HG03159 (cell line): ENCODE results near the gene RNFT2.

Source experiments
- ATAC-seq: cut with Tn5 transposase; IDR thresholded peaks from one replicate; pipeline ENCODE4 v1.9.1; 2021; ENCODE audit warnings: mild to moderate bottlenecking, moderate library complexity; ENCODE audit not compliant: unreplicated experiment

The RNFT2 gene

DNA sequence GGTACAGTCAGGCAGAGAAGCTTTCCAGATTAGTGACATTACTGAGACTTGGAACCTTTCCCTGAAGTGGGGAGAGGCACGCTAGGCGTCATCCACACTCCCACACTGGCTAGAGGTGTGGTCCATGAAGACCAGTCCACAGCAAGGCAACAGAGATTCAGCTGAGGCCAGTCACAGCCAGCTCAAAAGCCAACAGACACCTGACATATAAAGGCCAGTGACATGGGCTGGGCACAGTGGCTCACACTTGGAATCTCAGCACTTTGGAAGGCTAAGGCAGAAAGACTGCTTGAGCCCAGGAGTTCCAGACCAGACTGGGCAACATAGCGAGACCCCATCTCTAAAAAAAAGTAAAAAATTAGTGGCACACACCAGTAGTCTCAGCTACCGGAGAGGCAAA lies 132.2 kb downstream of the RNFT2 start:
- ATAC-seq = no peak

DNA sequence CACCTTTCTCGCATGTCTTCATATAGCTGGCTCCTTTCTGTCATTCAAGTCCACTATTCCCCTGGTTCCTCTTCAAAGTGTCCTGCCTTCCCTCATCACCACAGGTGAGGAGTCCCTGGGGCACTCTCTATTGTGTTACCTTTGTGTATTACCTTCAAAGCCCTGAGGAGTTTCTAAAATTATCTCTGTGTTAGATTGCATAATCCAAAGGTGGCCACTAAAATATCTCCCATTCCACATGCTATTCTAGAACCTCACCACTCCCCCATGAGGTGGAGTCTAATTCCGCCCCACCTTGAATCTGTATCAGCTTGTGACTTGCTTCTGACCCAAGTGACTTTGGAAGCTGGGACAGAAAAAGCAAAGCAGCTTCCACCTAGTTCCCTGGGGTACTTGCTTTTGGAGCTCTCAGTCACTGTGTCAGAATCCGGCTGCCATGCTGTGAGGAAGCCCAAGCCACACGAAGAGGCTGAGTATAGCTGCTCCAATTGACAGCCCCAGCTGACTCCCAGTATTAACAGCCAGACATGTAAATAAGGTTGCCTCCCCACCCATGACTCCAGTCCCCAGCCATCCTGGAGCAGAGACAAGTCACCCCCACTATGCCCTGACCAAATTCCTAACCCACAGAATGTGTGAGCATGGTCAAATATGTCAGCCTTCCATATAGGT lies 136.3 kb downstream of the RNFT2 start:
- ATAC-seq = no peak

DNA sequence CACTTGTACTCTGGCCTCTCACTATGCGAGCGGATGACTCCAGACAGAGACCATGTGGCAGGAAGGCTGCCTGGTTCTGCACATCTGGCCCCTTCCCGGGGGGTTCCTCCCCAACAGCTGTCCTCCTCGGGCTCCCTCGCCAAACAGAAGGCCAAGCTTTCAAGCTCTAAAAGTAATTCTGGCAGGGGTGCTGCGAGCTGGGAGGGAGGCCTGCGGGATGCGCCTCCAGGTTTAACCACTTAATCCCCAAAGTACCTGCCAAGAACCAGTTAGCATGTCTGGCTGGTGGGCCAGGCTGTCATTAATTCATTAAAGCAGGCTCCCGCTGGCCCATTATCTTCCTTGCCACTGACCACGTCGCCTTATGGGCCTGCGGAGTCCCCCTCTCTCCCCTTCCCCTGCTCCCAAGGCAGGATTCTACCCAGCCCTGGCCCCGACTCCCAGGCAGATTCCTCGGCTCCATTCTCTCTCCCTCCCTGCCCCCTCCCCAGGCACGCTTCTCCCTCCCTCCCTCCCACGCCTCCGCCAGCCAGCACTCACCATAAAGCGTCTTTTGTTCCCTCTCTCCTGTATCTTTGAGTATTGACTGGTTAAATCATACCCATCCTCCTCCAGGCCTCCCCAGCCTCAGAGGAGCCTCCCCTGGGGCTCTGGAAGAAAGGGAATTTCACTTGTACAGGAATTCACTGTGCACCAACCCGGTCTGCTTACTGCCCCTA lies 138.2 kb downstream of the RNFT2 start:
- ATAC-seq = no peak

DNA sequence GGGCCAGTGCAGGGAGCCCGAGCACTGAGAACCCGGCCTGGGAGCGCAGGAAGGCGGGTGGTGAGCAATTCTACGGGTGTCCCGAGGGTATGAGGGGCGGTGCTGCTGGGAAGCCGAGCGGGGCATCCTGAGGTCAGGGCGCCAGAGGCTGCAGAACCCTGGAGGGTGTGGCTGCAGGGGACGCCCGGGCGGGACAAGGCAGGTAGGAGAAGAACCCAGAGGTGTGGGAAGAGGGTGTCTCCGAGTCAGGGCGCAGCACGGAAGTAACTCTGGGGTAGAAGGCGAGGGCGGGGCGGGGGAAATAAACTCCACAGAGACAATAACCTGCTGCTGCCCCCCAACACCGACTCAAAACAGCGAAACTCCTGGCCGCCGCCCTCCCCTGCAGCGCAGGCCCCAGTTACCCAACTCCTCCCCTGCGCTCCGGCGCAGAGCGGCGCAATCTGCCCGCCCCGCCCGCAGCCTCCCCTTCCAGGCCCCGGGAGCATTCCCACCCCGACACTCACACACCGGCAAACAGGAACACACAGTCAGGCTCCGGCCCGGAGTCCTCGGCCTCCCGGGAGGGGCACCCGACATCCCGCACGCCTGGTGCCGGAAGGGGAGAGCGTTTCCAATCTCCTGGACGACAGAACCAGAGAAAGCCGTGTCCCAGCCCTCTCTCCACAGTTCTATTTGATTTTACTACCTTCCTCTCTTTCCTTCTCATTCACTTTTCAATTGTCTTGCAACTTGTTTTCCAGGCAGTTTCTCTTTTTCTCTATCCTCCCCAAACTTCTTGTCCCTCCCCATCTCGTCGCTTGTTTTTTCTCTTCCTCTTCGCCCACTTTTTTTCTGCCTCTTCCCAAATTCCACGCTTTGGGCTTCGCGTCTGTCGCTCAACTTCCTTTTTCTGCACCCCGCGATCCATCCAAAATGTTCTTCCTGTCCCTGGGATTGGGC lies 140.7 kb downstream of the RNFT2 start:
- no peak for ATAC-seq

DNA sequence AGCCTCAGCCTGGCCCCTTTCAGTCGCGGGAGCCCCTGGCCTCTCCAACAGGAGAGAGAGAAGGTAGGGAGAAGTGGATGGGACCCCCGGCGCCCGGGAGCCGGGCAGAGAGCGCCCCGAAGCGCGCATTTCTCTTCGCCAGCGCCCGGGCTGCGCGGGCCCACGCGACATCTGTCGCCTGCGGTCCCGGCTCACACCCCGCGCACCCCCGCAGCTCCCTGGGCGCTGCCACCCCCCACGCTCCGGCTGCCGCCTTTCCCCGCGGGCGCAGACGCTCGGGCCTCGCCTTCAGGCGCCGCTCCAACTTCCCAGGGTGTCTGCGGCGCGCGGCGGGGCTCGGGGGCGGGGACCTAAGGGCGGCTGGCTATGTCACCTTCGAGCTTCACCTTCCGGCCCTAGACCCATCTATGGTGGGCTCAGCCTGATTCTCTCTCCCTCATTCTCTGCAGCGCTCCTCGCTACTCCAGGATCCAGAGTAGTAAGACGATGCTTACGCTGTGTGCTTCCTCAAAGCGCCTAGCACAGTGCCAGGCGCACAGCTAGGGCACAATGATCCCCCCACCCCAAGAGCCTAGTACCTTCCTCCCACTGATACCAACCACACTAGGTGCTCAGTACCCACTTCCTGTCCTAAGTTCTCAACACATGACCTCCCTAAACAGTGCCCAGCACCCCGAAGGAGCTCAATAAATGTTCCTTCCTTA lies 141.5 kb downstream of the RNFT2 start:
- ATAC-seq = no peak

DNA sequence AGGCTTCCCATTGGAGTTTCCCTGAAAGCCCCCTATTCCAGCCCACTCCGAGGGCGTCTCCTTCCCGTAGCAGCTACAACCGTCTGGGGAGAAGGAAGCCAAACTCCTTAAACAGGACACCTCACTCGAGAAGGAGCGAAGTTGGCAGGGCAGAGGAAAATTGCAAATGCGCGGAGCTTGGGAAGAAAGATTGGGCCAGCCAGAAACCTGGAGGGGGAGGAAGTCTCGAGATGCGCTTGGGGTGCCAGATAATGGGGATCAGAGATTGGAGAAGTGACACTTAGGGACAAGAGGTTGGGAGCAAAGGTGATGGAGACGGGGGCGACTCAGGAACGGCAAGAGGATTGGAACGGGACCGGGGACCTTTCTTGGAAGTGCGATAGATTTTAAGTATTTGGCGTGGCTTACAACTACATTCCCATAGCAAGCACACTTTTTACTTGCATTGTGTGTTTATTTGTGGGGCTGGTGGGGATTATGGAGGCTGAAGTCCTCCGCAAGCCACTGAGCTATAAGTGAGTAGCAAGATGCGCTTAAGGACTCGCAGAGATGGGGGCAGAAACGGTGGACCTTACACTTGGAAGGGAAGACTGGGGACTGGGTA lies 142.2 kb downstream of the RNFT2 start:
- ATAC-seq = no peak

DNA sequence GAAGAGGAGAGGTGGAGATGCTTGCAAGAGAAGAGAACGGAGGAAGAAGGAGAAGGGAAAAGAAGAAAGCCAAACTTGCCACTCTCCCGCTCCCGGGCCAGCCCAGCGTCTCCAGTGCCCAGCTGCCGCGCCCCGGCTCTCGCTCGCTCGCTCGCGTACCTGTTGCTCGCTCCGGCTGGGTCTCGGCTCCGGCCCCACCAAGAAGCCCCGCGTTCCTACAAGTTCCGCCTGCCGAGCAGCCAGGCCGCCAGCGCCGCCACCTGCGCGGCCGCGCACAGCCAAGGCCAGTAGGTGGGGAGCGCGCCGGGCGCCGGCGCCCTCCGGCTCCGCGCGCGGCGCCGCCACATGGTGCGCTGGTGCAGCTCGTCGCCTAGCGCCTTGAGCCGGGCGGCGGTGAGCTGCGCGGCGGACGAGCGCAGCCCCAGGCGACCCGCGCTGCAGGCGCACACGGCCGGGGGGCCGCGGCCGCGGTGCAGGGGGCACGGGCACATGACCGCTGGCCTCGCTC lies 142.8 kb downstream of the RNFT2 start:
- ATAC-seq = peak; percentile 65

DNA sequence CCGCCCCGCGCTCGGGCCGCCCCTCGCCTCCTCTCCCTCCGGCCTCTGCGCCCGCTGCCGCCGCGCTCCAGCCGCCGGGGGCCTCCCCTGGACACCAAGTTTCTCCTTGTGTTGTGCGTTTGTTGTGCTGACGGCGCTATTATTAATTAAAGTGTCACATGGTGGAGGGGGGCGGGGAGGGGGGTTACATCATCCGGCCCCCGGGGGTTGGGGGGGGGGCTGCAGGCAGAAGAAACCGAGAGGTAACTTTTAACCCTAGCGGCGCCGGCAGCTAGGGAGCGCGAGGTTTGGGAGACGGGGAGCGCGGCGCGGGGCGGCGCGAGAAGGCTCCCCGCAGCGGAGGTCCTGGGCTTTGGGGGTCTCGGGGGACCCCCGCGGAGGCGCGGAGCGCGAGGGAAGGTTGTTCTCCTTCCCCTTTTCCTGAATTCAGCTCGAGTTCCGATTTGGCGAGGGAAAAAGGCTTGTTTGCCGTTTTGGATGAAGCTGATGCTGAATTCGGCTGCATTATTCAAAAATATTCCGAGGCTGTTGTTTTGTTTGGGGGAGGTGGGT lies 143.3 kb downstream of the RNFT2 start, which contains the start of gene HRK:
HRK (minus strand) TSS at position 117 of the 552 bp plus-strand sequence. CDS start 134 bp downstream, outside the sequence.
- ATAC-seq = peak; percentile 12

DNA sequence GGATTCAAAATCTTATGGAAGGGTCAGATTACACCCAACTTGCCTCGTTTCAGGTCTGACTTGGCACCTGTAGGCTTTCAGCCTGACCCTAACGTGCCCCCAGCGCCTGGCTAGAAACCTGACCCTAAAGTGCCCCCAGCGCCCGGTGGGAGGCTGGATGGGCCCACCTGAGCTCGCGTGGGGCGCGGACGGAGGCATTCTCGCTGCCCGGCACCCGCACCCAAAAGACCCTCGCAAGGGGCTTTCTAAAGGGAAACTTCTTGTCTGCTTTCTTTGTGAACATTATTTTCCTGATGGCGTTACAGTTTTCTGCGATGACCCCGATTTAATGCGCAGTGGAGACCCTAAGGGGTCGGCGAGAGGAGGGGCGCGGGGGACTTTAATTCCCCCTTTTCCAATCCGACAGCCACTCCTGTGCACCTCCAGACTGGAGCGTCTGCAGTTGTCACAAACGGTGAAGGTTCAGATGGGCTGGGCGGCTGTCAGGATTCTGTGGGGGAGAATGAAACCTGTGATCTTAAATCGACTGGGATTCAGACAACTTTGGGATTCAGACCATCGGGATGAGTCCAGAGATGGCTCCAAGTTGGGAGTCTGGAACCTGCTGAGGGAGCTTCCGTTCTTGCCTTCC lies 143.9 kb downstream of the RNFT2 start:
- no peak for ATAC-seq

DNA sequence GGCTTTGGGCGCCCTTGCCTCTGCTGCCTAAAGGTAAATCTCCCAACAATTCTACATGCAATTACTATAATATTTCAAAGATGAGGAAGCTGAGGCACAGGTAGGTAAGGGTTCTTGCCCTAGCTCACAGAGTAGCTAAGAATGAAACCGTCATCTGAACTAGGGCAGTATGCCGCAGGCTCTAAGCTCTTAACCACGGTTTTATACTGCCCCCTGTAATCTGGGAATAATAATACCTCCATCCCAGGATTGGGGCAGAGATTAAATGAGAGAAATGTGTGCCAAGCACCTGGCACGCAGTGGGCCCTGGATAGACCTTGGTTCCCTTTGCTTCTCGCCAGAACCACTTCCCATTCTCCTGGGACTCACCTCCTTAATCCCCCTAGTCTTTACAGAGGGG lies 144.6 kb downstream of the RNFT2 start:
- ATAC-seq = no peak

DNA sequence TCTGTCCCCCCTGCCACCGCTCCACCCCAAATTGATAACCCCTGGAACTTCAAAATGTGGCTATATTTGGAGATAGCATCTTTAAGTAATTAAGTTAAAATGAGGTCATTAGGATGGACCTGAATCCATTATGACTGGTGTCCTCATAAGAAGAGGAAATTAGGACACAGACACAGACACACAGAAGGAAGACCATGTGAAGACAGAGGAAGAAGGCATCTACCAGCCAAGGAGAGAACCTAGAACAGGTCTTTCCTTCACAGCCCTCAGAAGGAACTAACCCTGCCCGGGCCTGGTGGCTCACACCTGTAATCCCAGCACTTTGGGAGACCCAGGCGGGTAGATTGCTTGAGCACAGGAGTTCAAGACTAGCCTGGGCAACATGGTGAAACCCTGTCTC lies 146.8 kb downstream of the RNFT2 start:
- ATAC-seq = no peak

DNA sequence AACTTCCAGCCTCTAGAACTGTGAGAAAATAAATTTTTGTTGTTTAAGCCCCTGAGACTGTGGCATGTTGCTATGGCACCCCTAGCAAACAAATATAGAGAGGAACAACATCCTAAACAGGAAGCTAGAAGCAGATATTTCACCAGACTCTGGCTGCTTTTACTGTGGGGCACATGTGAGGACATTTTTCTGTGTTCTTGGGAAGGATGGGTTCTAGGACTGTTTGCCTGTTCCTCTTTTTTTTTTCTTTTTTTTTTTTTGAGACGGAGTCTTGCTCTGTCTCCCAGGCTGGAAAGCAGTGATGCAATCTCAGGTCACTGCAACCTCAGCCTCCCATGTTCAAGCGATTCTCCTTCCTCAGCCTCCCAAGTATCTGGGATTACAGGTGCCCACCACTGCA lies 147.4 kb downstream of the RNFT2 start:
- ATAC-seq = peak; percentile 45

DNA sequence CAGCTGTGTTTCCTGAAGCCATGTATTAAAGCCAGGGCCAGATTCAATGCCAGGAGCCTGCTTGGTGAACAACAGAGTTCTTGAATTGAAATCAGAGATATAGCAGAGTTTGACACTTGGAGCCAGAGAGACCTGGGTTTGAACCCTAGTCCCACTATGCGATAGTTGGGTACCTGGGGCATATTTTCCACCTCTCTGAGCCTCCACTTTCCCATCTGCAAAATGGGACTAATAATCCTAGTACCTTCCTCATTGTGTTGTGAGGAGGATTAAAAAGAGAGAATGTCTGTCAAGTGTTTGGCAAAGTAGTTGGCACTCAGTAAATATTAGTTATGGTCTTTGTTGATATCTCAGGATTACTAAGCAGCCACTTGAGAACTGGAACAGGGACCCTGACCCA lies 149.1 kb downstream of the RNFT2 start:
- ATAC-seq = no peak

DNA sequence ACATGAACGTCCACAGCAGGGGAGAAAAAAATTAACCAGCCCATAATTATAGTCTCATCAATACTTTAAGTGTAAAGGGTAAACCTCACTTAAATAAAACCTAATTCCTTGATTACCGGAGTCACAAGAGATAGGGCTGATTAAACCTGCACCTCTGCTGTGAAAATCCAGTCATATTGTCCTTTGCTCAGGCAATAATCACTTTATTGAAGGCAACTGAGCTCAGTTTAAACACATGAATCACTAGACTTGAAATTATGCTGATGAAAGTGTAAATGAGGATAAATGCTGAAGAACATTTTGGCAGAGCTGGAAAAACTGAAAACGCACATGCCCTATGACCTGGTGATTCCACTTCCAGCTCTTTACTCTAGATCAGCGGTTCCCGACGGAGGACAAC lies 149.8 kb downstream of the RNFT2 start:
- ATAC-seq = no peak

DNA sequence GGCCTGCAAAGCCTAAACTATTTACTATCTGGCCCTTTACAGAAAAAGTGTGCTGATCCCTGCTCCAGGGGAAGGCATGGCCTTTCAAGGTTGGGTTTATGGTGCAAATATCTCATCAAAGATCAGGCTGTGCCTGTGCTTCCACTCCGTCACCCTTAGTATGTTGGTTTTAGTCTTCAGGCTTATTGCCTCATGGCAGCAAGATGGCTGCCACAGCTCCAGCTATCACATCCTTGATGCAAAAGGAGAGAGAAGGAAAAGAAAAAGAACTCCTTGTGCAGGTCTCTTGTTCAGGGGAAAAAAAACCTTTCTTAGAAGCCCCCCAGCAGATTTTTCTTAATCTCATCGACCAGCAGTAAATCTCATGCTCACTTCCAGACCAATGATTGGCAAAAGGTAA lies 152.2 kb downstream of the RNFT2 start:
- ATAC-seq = no peak

DNA sequence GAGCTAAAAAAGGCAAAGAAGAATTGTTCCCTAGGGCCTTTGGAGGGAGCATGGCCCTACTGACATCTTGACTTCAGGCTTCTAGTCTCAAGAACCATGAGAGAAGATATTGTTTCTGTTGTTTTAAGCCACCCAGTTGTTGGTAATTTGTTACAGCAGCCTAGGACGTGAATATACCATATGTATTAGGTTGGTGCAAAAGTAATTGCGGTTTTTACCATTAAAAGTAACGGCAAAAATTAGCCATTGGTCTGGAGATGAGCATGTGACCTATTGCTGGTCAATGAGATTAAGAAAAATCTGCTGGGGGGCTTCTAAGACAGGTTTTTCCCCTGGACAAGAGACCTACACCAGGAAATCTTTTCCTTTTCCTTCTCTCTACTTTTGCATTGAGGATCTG lies 152.9 kb downstream of the RNFT2 start:
- ATAC-seq = no peak

DNA sequence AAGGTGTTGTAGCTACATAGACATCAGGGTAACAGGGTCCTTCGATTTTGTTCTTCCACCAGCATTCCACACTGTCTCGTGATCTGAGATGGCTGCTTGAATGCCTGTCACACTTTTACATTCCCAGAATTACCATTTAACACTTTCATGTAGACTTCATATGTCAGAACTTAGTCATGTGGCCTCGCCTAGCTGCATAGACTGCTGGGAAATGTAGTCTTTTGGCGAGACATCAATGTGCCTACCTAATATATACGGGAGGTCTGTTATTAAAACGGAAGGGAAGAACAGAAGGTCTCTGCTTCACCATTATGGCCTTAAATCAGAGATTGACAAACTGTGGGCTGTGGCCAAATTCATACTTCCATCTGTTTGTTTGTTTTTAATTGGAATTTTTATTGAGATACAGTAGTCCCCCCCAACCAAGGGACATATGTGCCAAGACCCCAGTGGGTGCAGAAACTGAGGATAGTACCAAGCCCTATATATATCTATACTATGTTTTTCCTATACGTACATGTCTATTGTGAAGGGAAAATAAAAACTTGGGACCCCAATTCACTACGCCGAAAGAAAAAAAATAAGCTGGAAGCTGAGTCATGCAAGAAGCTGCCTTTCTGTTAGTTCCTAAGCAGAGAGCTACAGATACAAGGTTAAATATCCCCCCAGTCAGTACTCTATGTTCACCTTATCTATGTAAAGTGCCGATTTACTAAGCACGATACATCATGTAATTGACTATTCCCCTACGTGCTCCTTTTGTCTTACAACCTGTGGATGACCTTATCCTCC lies 154.4 kb downstream of the RNFT2 start:
- ATAC-seq = no peak

DNA sequence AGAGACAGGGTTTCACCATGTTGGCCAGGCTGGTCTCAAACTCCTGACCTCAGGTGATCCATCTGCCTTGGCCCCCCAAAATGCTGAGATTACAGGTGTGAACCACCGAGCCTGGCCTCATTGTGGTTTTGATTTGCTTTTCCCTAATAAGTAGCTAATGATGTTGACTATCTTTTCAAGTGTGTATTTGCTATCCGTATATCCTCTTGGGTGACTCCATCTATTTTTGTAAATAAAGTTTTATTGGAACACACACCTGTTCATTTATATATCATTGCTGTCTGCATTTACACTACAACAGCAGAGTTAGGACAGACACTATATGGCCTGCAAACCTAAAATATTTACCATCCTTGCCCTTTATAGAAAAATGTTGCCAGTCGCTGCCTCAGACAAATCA lies 156.8 kb downstream of the RNFT2 start:
- no peak for ATAC-seq
